Left ventricle myocardium inferior (tissue), 1 donor: Measurements from ENCODE around the gene DCAF8. TPM values are rescaled to one million over a fixed set of nuclear protein-coding genes. Genes with fewer than 3 reads are reported as not detected.

Experiments
- DNase-seq: peaks from one replicate; pipeline ENCODE4 v3.0.0-alpha.2; 2020
- H3K27ac ChIP-seq: fragments of 200-600 bp; replicated peaks from 2 replicates; pipeline ENCODE4 v1.8.0; 2021
- H3K27me3 ChIP-seq: fragments of 200-600 bp; 2 replicates; pipeline ENCODE4 v1.8.0; 2021; ENCODE audit warnings: low read depth
- H3K36me3 ChIP-seq: fragments of 200-600 bp; 2 replicates; pipeline ENCODE4 v1.8.0; 2021
- H3K4me1 ChIP-seq: fragments of 200-600 bp; 2 replicates; pipeline ENCODE4 v1.8.0; 2021
- H3K4me3 ChIP-seq: fragments of 200-600 bp; 2 replicates; pipeline ENCODE4 v1.8.0; 2021; ENCODE audit warnings: mild to moderate bottlenecking, moderate library complexity
- H3K9me3 ChIP-seq: fragments of 200-600 bp; replicated peaks from 2 replicates; pipeline ENCODE4 v1.8.0; 2021
- CTCF ChIP-seq: fragments of 200-600 bp; IDR thresholded peaks from 2 replicates; pipeline ENCODE4 v1.8.0; 2021; ENCODE audit warnings: antibody characterized with exemption, mild to moderate bottlenecking, borderline replicate concordance
- intact Hi-C: fragments of 100-400 bp; cut with micrococcal nuclease; formaldehyde crosslinking; loops from one replicate; pipeline ENCODE4 v1.11.0; 2022
- total RNA-seq: library from RNA; stranded (reverse); fragmentation: NEBNext Ultra II Directional; extraction: Animal tissue kit (Norgen Biotek cat#: 25700); gene quantifications from one replicate; pipeline ENCODE4 v1.2.1, GENCODE V29; 2021
- donor health status: DM: no; HTN: yes; CAD: no; lungs with severe emphysema.

Gene DCAF8
- total RNA-seq, 1 donor from 2014 or later = 162 TPM

- no peaks in the 10 kb centered on the region for H3K9me3 ChIP-seq
- TF ChIP-seq CTCF = no peak
- peak overlapping the region; percentile 74 for H3K4me3 ChIP-seq
- no peak for DNase-seq
- peak overlapping the region; percentile 78 for H3K27ac ChIP-seq
- peaks cover 28% of the 10 kb centered on the region for H3K4me1 ChIP-seq
- no peaks in the 10 kb centered on the region for H3K27me3 ChIP-seq
- intact Hi-C loops = no loop called here
- H3K36me3 ChIP-seq = peaks cover 44% of the 10 kb centered on the region
Measured at GRCh38 chr1:160285506-160285905, 23.2 kb upstream of the DCAF8 start.

GRCh38 chr1:160284782-160285344, 22.5 kb upstream of the DCAF8 start, which contains the start of gene PEX19:
TSS of gene PEX19 (minus strand) at chr1:160285133. CDS start at chr1:160285124, 9 bp downstream.
- peak; percentile 93 for DNase-seq
- no peaks in the 10 kb centered on the region for H3K9me3 ChIP-seq
- intact Hi-C loops = no loop called here
- no peak for TF ChIP-seq CTCF
- no peaks in the 10 kb centered on the region for H3K27me3 ChIP-seq
- H3K27ac ChIP-seq = peak within 1 kb of the TSS; percentile 78
- peaks cover 28% of the 10 kb centered on the region for H3K4me1 ChIP-seq
- H3K4me3 ChIP-seq = peak within 1 kb of the TSS; percentile 74
- H3K36me3 ChIP-seq = peaks cover 44% of the 10 kb centered on the region

GRCh38 chr1:160284220-160284781, 22.0 kb upstream of the DCAF8 start:
- intact Hi-C loops = no loop called here
- H3K36me3 ChIP-seq = peaks cover 44% of the 10 kb centered on the region

GRCh38 chr1:160282807-160283206, 20.5 kb upstream of the DCAF8 start:
- Histone ChIP-seq H3K4me3 (no peak overlapping the region), H3K4me1 (peaks cover 31% of the 10 kb centered on the region), H3K36me3 (peaks cover 50% of the 10 kb centered on the region), H3K9me3 (no peaks in the 10 kb centered on the region), H3K27ac (no peak overlapping the region), H3K27me3 (no peaks in the 10 kb centered on the region)
- intact Hi-C loops = no loop called here
- TF ChIP-seq CTCF = no peak
- no peak for DNase-seq

More at GRCh38 chr1:160284220-160284781, 22.0 kb upstream of the DCAF8 start:
- Histone ChIP-seq H3K9me3 (no peaks in the 10 kb centered on the region), H3K27me3 (no peaks in the 10 kb centered on the region), H3K27ac (peak overlapping the region; percentile 78), H3K4me3 (peak overlapping the region; percentile 74), H3K4me1 (peaks cover 28% of the 10 kb centered on the region)
- no peak for DNase-seq
- TF ChIP-seq CTCF = no peak

- H3K36me3 ChIP-seq = peaks cover 61% of the 10 kb centered on the region
- intact Hi-C loops = no loop called here
- no peaks in the 10 kb centered on the region for H3K9me3 ChIP-seq
- H3K27ac ChIP-seq = no peak overlapping the region
- no peak for DNase-seq
- no peak overlapping the region for H3K4me3 ChIP-seq
- H3K4me1 ChIP-seq = peaks cover 12% of the 10 kb centered on the region
- H3K27me3 ChIP-seq = no peaks in the 10 kb centered on the region
- no peak for TF ChIP-seq CTCF
Measured at GRCh38 chr1:160277987-160278386, 15.6 kb upstream of the DCAF8 start.
